ENCODE results near the gene RNU7-1. TPM values are rescaled to one million over a fixed set of nuclear protein-coding genes. Genes with fewer than 3 reads are reported as not detected.

RNU7-1 gene
- not detected in 2 replicates for total RNA-seq

GRCh38 chr12:6943722-6944380, at the start of gene RNU7-1, which contains the start of gene C12orf57:
RNU7-1 (plus strand) TSS chr12:6943816.
C12orf57 (plus strand) TSS chr12:6944022; CDS start chr12:6944122, 100 bp downstream.

DNA sequence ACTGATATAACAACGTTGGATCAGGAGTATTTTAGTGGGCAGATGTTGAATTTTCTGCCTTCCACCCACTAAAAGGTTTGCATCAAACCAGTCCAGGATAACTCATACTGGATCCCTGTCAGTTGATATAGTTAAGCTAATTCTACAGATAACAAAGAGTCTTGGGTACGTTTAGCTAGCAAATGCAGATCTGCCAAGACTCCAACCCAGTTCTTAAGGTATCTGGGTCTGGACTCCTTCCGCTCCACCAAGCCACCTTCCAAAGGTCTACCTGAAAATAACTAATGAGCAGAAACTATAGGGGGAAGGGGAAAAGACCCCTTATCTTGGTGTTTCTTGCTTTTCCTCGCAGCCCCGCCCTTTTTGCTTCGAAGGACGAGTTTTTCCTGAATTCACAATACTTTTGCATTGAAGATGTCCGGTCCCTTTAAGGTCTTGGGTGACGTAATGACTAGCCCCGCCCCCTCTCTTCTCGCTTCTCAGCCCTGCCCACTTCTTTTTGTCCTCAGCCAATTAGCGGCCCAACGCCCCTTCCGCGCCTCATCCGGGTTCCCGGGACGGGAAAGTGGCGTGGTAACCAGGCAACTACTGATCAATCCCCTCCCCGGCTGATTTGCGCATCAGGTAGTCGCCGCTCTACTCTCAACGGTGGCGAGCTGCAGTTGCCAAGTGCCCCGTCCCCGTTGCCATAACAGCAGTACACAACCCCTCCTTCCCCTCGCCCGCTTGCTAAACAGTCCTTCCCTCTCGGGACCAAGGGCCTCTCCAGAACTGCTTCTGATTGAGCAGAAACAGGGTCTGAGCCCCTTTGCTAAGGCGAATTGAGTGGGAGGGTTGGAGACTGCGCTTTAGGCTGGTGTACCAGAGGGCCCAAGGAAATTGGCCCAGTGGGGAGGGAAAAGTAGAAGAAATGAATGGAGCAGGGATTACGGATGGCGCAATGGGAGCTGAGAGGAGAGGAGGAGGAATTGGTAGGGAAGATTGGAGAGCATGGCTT, 39.0 kb upstream of the RNU7-1 start, which contains the start of gene LRRC23:
LRRC23 (plus strand) TSS at position 543 of the 997 bp plus-strand sequence. CDS start 812 bp downstream, outside the sequence.

GRCh38 chr12:6914246-6914946, 29.2 kb upstream of the RNU7-1 start, which contains the start of gene ENO2:
ENO2 (plus strand) TSS chr12:6914580; CDS start chr12:6915833, 1,253 bp downstream.

DNA sequence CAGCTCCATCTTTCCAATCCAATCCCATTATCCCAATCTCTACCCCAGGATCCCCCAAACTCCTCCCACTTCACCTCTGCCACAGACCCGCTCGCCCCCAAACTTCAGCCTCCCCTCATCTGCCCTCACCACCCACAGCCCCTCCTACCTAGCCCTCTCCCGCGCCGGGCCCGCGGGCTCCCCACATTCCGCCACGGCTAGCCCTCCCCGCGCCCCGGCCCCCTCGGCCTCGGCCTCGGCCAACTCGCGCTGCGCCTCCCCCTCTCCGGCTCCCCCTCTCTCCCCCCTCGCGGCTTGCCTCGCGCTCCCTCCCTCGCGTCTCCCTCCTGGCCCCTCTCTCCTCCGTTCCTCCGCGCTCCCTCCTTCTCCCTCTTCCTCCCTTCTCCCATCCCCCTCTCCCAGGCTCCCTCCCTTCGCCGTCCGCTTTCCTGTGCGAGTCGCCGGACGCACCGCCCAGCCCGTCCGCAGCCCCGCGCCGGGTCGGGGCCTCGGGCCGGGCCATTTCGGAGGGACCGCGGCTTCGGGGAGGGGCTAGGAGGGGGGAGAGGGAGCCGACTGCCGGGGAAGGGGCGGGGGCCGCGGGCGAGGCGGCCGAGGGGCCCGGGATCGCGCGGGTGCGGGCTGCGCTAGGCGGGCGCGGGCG, 16.1 kb upstream of the RNU7-1 start, which contains the start of gene ATN1:
ATN1 (plus strand) TSS at position 581 of the 643 bp plus-strand sequence. CDS start 6,043 bp downstream, outside the sequence.

GRCh38 chr12:6950811-6951540, 7.4 kb downstream of the RNU7-1 start, which contains the start of gene PTPN6:
PTPN6 (plus strand) TSS chr12:6951356; CDS start chr12:6951513, 157 bp downstream.

Small RNA genes lying within 50 kb of the gene (small RNA-seq; reads per million reads assigned to genes)
- gene MIR141 (5.9 reads per million, percentile 82 among the genes with 10 or more reads in this experiment), gene MIR200C (22.0 reads per million, percentile 95 among the genes with 10 or more reads in this experiment), gene RNU7-1 (not detected), gene SCARNA12 (10.2 reads per million, percentile 91 among the genes with 10 or more reads in this experiment)

Other genes starting within 250 kb of the RNU7-1 start
- gene PIANP, start 243.0 kb upstream of the RNU7-1 start, total RNA-seq, result 0.24 and 2.1 TPM in 2 replicates
- gene COPS7A, start 219.8 kb upstream of the RNU7-1 start, total RNA-seq, result 98.8 and 101 TPM in 2 replicates
- gene MLF2, start 190.7 kb upstream of the RNU7-1 start, total RNA-seq, result 171 and 183 TPM in 2 replicates
- 84.2 and 108 TPM in 2 replicates for gene PTMS, start 177.5 kb upstream of the RNU7-1 start, total RNA-seq
- 0.16 and 0.61 TPM in 2 replicates for gene LAG3, start 171.3 kb upstream of the RNU7-1 start, total RNA-seq
- gene CD4, start 154.3 kb upstream of the RNU7-1 start, total RNA-seq, result 1.7 and 3.2 TPM in 2 replicates
- 4.6 and 7.3 TPM in 2 replicates for gene GPR162, start 122.0 kb upstream of the RNU7-1 start, total RNA-seq
- gene P3H3, start 115.4 kb upstream of the RNU7-1 start, total RNA-seq, result 72.1 and 81.9 TPM in 2 replicates
- 1.9 and 5.8 TPM in 2 replicates for gene GNB3, start 102.9 kb upstream of the RNU7-1 start, total RNA-seq
- gene CDCA3, start 92.5 kb upstream of the RNU7-1 start, total RNA-seq, result 1.5 and 3.3 TPM in 2 replicates
- 87.1 and 94.1 TPM in 2 replicates for gene USP5, start 91.7 kb upstream of the RNU7-1 start, total RNA-seq
- 504 and 543 TPM in 2 replicates for gene TPI1, start 76.3 kb upstream of the RNU7-1 start, total RNA-seq
- gene SPSB2, start 70.5 kb upstream of the RNU7-1 start, total RNA-seq, result 10.4 and 11.8 TPM in 2 replicates
- gene LRRC23, start 39.0 kb upstream of the RNU7-1 start, total RNA-seq, result 6.9 and 8.9 TPM in 2 replicates
- 8.0 and 11.4 TPM in 2 replicates for gene ENO2, start 29.2 kb upstream of the RNU7-1 start, total RNA-seq
- 19.8 TPM in 2 replicates for gene ATN1, start 15.9 kb upstream of the RNU7-1 start, total RNA-seq
- gene C12orf57, start 206 bp downstream of the RNU7-1 start, total RNA-seq, result 65.3 and 67.2 TPM in 2 replicates
- 0.61 and 0.65 TPM in 2 replicates for gene PTPN6, start 7.5 kb downstream of the RNU7-1 start, total RNA-seq
- gene PHB2, start 26.8 kb downstream of the RNU7-1 start, total RNA-seq, result 167 and 182 TPM in 2 replicates
- 21.4 and 22.2 TPM in 2 replicates for gene EMG1, start 27.1 kb downstream of the RNU7-1 start, total RNA-seq
- 29.2 and 33.6 TPM in 2 replicates for gene LPCAT3, start 74.7 kb downstream of the RNU7-1 start, total RNA-seq
- gene C1S, start 116.9 kb downstream of the RNU7-1 start, total RNA-seq, result 222 and 306 TPM in 2 replicates
- 363 and 481 TPM in 2 replicates for gene C1R, start 148.6 kb downstream of the RNU7-1 start, total RNA-seq
- gene C1RL, start 165.4 kb downstream of the RNU7-1 start, total RNA-seq, result 77.5 and 91.4 TPM in 2 replicates
- gene RBP5, start 185.1 kb downstream of the RNU7-1 start, total RNA-seq, result not detected in 2 replicates
- 7.7 and 13.3 TPM in 2 replicates for gene CLSTN3, start 186.6 kb downstream of the RNU7-1 start, total RNA-seq
- 39.6 and 40.4 TPM in 2 replicates for gene PEX5, start 245.9 kb downstream of the RNU7-1 start, total RNA-seq

Data from hair follicle dermal papilla cell (primary cell).